Activated naive CD8-positive, alpha-beta T cell treated with anti-CD3 and anti-CD28 coated beads, Interleukin-2, amount 10 ng/mL, durations not matched to agents 7 days and 5 days (primary cell): ENCODE results near the gene FBRSL1. TPM values are rescaled to one million over a fixed set of nuclear protein-coding genes. Genes with fewer than 3 reads are reported as not detected.

ENCODE experiments used
- ATAC-seq: fragments of 150-1000 bp; cut with Tn5 transposase; one replicate; pipeline ENCODE4 v1.10.0; 2021; ENCODE audit warnings: low read depth, moderate library complexity
- POLR2A ChIA-PET: fragments of 350-600 bp; sonication (Branson Sonifier 250); formaldehyde crosslinking; loops from one replicate; lab custom pipeline; 2021; ENCODE audit warnings: antibody characterized with exemption; lab: Charles Lee
- DNase-seq: peaks from one replicate; pipeline ENCODE4 v3.0.0; 2021
- H3K27ac Mint-ChIP-seq: one replicate; pipeline ENCODE4 v1.8.0; 2022; ENCODE audit warnings: mild to moderate bottlenecking, mixed read lengths
- H3K27me3 Mint-ChIP-seq: one replicate; pipeline ENCODE4 v1.8.0; 2022; ENCODE audit warnings: mild to moderate bottlenecking, moderate library complexity, mixed read lengths
- H3K36me3 Mint-ChIP-seq: one replicate; pipeline ENCODE4 v1.8.0; 2021; ENCODE audit warnings: mild to moderate bottlenecking, mixed read lengths
- H3K4me1 Mint-ChIP-seq: one replicate; pipeline ENCODE4 v1.8.0; 2021; ENCODE audit warnings: mixed read lengths
- H3K4me3 Mint-ChIP-seq: one replicate; pipeline ENCODE4 v1.8.0; 2022; ENCODE audit warnings: mild to moderate bottlenecking, moderate library complexity, mixed read lengths
- H3K9me3 Mint-ChIP-seq: one replicate; pipeline ENCODE4 v1.8.0; 2021; ENCODE audit warnings: mixed read lengths
- total RNA-seq, 2 experiments: library from RNA; stranded (reverse); gene quantifications; one replicate each; pipeline ENCODE4 v1.2.3, GENCODE V29; 2021

FBRSL1 gene
- total RNA-seq, 2 experiments from 2014 or later = 67.1 to 67.2 TPM

DNA sequence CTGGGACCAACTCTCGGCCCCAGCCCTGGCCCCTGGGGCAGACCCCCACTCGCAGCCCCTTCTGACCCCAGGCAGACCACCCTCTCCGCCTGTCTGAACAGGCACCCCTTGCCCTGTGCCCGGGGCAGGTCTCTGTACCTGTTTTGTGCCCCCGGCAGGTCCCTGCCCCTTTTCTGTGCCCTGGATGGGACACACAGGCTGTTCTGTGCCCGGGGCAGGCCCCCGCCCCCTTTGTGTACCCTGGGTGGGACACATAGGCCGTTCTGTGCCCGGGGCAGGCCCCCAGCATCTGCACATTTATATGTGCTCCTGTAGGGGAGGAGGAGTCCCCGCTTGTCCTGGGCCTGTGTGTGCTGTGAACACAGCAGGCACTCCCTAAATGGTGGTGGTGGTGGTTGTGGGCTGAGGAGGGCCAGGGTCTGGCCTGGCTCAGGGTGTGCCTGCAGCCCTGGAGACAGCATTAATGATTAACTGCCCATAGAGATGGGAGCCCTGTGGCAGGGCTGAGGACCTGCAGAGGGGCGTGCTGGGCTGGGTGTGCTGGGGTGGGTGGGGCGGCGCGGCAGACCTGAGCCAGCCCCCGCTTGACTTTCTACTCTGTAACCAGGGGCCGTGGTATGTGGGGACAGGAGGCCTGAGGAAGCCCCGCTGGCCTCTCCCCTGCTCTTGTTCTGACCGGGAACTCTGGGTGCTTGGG is 3.7 kb downstream of the FBRSL1 start:
- POLR2A ChIA-PET = no interaction called here

DNA sequence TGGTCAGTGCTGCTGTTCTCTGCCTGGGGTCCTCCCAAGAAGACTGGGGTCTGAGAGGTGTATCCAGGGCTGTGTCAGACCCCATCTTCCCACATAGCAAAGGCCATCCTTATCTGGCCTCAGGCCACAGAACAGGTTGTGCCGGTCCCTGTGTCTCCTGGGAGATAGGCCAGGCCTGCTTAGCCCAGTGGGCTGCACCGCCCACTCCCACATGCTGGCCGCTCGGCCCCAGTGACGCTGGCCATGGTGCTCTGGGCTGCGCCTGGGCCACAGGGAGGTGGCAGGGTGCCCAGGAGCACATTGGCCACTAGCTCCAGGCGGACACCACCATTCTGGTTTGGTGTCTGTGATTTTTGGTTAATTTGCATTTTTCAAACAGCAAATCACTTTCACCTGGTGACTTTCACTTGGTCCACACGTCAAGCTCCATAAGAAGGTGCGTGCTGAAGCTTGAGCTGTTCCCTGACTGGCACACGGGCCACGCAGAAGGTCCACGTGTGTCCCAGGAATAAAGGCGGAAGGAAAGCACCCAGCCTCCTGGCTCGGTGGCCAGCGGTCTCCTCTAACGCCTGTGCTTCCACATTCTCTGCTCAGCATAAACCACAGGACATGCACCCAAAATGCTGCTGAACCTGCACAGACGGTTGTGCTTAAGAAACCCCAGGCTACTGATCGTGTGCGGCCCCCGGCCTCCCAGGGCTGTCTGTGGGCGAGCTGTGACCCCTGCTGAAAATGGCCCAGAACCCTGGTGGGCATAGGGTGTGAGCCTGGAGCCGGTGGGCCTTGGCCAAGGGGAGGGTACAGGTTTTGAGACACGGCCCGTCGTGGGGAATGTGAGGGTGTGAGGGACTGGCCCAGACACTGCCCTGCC is 4.6 kb downstream of the FBRSL1 start:
- Mint-ChIP-seq H3K4me1 (peaks cover 14% of the 10 kb centered on the region), H3K9me3 (no peaks in the 10 kb centered on the region), H3K36me3 (peaks cover 6% of the 10 kb centered on the region), H3K27ac (no peak overlapping the region), H3K27me3 (no peaks in the 10 kb centered on the region), H3K4me3 (no peak overlapping the region)
- no peak for ATAC-seq
- DNase-seq = no peak
- POLR2A ChIA-PET = interaction anchor here (0.6 kb wide), 1 partner anchor 150 kb away, joined by 3 read pairs; no protein-coding TSS in a partner anchor

More for the DNA sequence above, 3.7 kb downstream of the FBRSL1 start:
- Mint-ChIP-seq H3K36me3 (peaks cover 6% of the 10 kb centered on the region), H3K4me1 (peaks cover 17% of the 10 kb centered on the region), H3K27me3 (no peaks in the 10 kb centered on the region), H3K4me3 (no peak overlapping the region), H3K9me3 (no peaks in the 10 kb centered on the region), H3K27ac (no peak overlapping the region)
- ATAC-seq (no peak), DNase-seq (no peak)

DNA sequence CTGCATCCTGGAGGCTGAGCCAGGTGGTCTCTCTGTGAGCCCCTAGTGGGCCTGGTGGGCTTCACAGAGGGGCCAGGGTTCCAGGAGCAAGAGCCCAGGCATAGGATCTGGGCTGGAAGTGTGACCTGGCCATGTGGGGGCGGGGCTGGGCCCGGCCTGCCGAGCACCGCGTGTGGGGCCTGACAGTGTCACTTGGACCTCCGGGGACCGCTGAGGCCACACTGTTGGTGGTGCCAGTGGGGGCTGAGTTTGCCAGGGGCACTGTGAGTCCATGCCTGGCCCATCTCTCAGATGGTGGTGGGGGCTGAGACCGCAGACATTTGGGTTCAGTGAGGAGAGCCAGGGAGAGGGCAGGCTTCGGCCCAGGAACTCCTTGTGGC is 5.2 kb downstream of the FBRSL1 start:
- H3K36me3 Mint-ChIP-seq = peaks cover 6% of the 10 kb centered on the region
- ATAC-seq = no peak
- H3K4me1 Mint-ChIP-seq = peaks cover 14% of the 10 kb centered on the region
- H3K27ac Mint-ChIP-seq = no peak overlapping the region
- POLR2A ChIA-PET = no interaction called here
- no peak overlapping the region for H3K4me3 Mint-ChIP-seq
- DNase-seq = no peak
- H3K27me3 Mint-ChIP-seq = no peaks in the 10 kb centered on the region
- no peaks in the 10 kb centered on the region for H3K9me3 Mint-ChIP-seq

DNA sequence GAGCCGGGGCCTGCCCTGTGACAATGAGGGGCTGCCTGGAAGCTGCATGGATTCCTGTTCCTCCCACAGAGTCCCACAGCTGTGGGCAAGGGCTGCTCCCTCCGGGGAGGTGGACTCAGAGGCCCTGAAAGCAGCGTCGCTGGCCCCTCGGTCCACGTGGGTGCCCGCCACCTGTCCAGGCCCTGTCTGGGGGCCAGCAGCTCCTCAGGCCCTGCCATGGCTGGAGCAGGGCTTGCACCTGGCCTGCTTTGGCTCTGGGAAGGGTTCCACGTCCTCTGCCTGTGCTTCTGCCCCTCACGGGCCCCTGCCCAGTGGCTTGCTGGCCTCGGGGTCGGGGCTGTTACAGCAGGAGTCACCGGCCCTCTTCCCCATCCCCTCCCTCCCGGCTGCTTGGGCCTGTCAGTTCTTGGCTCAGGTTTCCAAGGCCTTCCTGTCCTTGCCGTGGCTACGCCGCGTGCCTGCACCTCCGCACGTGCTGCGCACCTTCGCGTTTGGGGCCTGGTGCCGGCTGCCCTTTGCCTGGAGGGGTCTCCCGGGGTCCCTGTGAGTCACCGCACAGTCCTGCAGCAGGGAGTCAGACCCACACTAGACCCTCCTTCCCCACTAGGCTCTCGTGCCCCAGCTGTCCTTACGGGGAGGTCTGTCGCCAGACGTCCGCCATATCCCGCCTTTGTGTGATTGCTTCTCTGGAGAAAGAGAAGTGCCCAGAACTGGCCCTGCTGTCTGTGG is 5.8 kb downstream of the FBRSL1 start:
- Mint-ChIP-seq H3K27ac (no peak overlapping the region), H3K9me3 (no peaks in the 10 kb centered on the region)
- no peak for ATAC-seq

DNA sequence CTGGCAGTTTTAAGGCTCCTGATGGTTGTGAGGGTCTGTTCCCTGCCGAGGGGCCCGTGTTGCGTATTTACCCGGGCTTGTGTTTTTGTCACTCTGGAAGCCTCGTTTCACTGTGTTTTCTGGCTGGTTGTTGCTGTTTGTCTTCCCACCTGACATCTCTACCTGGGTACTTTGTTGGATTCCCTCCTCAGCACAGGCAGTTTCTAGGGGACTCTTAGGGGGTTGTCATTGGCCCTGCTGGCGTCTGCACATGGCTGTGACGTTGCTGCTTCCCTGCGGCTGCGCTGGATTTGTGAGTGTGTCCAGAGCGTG is 6.4 kb downstream of the FBRSL1 start:
- Mint-ChIP-seq H3K9me3 (no peaks in the 10 kb centered on the region), H3K27me3 (no peaks in the 10 kb centered on the region), H3K4me1 (peaks cover 10% of the 10 kb centered on the region), H3K27ac (no peak overlapping the region), H3K4me3 (no peak overlapping the region), H3K36me3 (peaks cover 3% of the 10 kb centered on the region)
- DNase-seq = no peak
- POLR2A ChIA-PET = no interaction called here
- no peak for ATAC-seq

More for the DNA sequence above, 5.8 kb downstream of the FBRSL1 start:
- Mint-ChIP-seq H3K4me3 (no peak overlapping the region), H3K36me3 (peaks cover 6% of the 10 kb centered on the region), H3K4me1 (peaks cover 14% of the 10 kb centered on the region), H3K27me3 (no peaks in the 10 kb centered on the region)
- no peak for DNase-seq
- POLR2A ChIA-PET = no interaction called here

DNA sequence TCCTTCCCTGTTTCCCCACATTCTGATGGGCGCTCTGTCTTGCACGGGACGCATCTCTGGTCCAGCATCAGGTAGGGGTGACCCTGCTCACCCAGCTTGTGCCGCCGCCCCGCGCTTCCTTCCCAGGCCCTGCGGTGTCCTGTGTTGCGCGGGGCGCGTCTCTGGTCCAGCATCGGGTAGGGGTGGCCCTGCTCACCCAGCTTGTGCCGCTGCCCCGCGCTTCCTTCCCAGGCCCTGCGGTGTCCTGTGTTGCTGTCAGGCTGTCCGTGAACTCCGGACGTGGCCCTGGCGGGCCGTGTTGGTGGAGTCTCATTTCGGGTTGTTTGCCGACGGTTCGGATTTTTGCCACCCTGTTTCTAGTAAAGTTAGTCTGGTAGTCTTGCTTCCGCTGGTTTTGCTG is 6.8 kb downstream of the FBRSL1 start:
- H3K4me3 Mint-ChIP-seq = no peak overlapping the region

DNA sequence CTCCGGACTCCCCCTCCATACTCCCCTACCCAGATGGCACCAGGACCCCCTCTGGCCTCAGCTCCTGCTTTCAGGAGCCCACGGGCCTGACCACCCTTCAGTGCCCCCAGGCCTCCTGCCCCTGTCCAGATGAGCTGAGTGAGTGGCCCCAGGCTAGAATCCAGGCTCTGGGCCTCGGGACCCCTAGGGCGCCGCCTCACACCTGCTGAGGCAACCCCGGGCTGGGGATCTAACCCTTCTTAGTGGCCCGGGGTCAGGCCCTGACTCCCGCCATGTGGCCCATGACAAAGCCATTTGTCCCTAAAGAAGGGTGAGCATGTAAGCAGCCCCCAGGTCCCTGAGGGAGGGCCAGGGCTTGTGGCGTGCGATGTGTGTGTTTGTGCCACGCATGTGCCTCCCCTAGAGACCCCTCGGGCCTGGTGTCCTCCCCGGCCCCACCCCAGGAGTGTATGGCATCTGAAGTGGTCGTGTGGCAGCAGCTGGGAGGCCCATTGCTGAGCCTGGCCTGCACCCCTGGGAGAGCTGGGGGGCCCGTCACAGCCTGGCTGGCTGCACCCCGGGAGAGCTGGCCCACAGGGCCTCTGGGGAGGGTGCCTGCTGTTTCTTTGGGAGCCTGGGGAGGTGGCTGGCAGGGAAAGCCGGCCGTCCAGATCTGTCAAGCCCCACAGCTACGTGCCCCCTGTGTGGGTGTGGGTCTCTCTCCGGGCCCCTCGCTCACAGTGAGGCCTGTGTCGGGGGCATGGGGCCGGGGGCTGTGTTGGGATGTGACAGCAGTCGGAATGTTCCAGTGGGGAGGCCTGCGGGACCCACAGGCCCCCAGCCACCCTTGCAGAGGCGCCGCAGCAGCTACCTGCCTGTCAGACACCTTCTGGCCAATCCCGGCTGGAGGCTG is 7.8 kb downstream of the FBRSL1 start:
- DNase-seq (no peak), ATAC-seq (no peak)
- H3K4me3 Mint-ChIP-seq = no peak overlapping the region
- no peaks in the 10 kb centered on the region for H3K9me3 Mint-ChIP-seq
- POLR2A ChIA-PET = no interaction called here
- no peaks in the 10 kb centered on the region for H3K36me3 Mint-ChIP-seq
- no peaks in the 10 kb centered on the region for H3K27me3 Mint-ChIP-seq
- no peak overlapping the region for H3K27ac Mint-ChIP-seq
- peaks cover under 1% of the 10 kb centered on the region for H3K4me1 Mint-ChIP-seq

More for the DNA sequence above, 6.8 kb downstream of the FBRSL1 start:
- no peaks in the 10 kb centered on the region for H3K27me3 Mint-ChIP-seq
- peaks cover 7% of the 10 kb centered on the region for H3K4me1 Mint-ChIP-seq
- ATAC-seq (no peak), DNase-seq (no peak)
- peaks cover 3% of the 10 kb centered on the region for H3K36me3 Mint-ChIP-seq
- no peak overlapping the region for H3K27ac Mint-ChIP-seq
- H3K9me3 Mint-ChIP-seq = no peaks in the 10 kb centered on the region
- POLR2A ChIA-PET = no interaction called here

DNA sequence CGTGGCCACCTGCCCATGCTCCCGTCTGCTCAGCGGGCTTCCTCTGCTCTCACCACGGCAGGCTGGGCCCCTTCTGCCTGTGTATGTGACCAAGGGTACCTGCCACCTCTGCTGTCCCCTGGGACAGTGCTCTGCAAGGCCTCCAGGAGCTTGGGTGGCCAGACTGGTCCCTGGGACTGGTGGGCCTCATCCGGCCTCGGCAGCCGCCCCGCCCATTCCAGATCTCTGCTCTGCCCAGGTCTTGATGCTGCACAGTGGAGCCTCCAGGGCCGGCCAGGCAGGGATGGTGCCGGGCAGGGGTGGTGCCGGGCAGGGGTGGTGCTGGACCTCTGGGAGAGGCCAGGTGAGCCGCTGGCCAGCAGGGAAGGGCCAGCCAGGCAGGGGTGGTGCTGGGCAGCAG is 9.0 kb downstream of the FBRSL1 start:
- DNase-seq = no peak
- Mint-ChIP-seq H3K4me3 (no peak overlapping the region), H3K9me3 (no peaks in the 10 kb centered on the region), H3K4me1 (no peaks in the 10 kb centered on the region), H3K27ac (no peak overlapping the region), H3K27me3 (no peaks in the 10 kb centered on the region), H3K36me3 (no peaks in the 10 kb centered on the region)
- ATAC-seq = no peak
- POLR2A ChIA-PET = no interaction called here

DNA sequence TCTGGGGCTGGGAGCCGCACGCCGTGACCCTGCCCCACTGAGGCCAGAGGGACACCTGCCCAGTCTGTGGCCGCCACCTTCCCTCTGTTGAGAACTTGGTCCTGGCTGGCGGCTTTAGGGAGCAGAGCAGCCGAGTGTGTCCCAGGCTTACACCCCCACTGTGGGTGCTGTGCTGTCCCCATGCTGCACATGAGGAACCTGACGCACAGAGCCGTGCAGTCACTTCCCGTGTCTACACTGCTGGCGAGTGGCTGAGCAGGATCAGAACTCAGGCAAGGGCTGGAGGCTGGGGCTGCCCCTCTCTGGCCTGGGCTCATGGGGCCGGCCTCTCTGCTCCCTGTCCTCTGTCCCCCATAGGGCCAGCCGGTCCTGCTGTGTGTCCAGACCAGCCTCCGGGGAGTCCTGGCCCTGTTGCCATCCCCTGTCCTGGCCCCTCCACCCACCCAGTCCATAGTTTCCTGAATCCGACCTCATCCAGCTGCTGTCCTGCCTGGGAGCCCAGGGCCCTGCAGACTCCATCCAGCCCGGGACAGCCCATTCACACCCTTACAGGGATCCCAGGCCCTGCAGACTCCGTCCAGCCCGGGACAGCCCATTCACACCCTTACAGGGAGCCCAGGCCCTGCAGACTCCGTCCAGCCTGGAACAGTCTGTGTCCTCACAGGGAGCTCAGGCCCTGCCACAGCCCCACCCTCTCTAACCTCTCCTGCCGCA is 10.3 kb downstream of the FBRSL1 start:
- ATAC-seq (no peak), DNase-seq (no peak)
- Mint-ChIP-seq H3K4me3 (no peak overlapping the region), H3K9me3 (no peaks in the 10 kb centered on the region), H3K27me3 (no peaks in the 10 kb centered on the region), H3K4me1 (peaks cover under 1% of the 10 kb centered on the region), H3K36me3 (no peaks in the 10 kb centered on the region), H3K27ac (no peak overlapping the region)
- POLR2A ChIA-PET = no interaction called here

DNA sequence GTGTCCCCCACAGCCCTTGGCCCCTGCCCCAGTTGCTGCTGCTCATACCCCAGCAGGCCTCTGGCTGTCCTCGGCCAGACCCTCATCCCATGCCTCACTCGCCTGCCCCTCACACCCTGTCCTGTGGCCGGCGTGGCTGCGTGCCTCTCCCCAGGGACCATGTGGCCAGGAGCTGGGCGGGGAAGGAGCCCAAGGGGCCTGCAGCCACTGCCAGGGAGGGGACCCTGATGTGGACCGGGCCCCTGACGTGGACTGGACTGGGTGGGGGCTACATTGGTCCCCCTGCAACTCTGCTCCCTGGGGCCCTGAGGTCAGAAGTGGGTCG is 10.9 kb downstream of the FBRSL1 start:
- Mint-ChIP-seq H3K4me3 (no peak overlapping the region), H3K27ac (no peak overlapping the region), H3K27me3 (no peaks in the 10 kb centered on the region), H3K9me3 (no peaks in the 10 kb centered on the region), H3K4me1 (peaks cover 3% of the 10 kb centered on the region), H3K36me3 (no peaks in the 10 kb centered on the region)
- POLR2A ChIA-PET = no interaction called here
- DNase-seq (no peak), ATAC-seq (no peak)

DNA sequence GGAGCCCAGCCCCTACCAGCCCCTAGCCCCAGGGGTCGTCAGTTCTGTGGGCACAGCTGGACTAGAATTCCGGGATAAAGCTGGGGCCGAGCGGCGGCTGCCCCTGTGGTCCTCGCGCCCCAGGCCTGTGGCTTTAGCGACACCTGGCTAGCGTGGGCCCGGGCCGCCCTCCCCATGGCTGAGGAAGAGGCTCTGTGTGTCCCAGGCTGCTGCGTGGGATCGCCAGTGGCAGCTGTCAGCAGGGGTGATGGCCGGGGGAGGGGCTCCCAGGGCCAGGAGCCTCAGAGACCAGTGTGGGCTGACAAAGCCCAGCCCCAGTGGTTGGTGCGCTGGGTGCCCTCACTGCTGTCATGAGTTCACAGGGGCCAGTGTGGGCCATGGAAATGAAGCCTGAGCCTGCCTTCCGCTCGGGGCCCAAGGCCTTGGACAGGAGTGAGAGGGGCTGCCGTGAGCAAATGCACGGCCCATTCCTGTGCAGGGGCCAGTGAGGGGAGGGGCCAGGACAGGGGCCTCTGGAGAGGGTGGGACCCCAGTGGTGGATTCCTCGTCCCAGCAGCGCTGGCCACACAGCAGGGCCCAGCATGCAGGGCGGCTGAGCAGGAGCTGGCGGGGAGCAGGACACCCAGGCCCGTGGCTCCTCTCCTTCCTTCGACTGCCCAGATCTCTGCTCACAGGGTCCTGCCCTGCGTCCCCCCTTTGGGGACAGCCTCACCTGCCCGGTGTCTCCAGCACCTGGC is 11.4 kb downstream of the FBRSL1 start:
- no peak overlapping the region for H3K4me3 Mint-ChIP-seq
- H3K4me1 Mint-ChIP-seq = peaks cover 9% of the 10 kb centered on the region
- no peak overlapping the region for H3K27ac Mint-ChIP-seq
- no peaks in the 10 kb centered on the region for H3K36me3 Mint-ChIP-seq
- ATAC-seq = no peak
- no peaks in the 10 kb centered on the region for H3K27me3 Mint-ChIP-seq
- no peak for DNase-seq
- no peaks in the 10 kb centered on the region for H3K9me3 Mint-ChIP-seq
- POLR2A ChIA-PET = no interaction called here
